Astrocyte (in vitro differentiated cells and primary cell): ENCODE data around the gene NOTCH2. TPM values are rescaled to one million over a fixed set of nuclear protein-coding genes. Genes with fewer than 3 reads are reported as not detected.

Experiments used
- DNase-seq: peaks from one replicate; pipeline ENCODE4 v3.0.0-alpha.2; 2010; ENCODE audit warnings: low read depth
- FAIRE-seq: peaks from 2 replicates; lab custom pipeline; 2011; peaks lifted over from hg19 to GRCh38; lab: Jason Lieb, UNC
- H2AFZ ChIP-seq: 2 replicates; pipeline ENCODE4 v1.6.0; 2012; ENCODE audit warnings: low read depth, low read length, inconsistent platforms
- H3K27ac ChIP-seq: 2 replicates; pipeline ENCODE4 v1.5.1; 2011; ENCODE audit warnings: low read depth, low read length, inconsistent platforms
- H3K27me3 ChIP-seq: 2 replicates; pipeline ENCODE4 v1.6.0; 2011; ENCODE audit warnings: low read length, inconsistent platforms; ENCODE audit not compliant: insufficient read depth
- H3K36me3 ChIP-seq: 2 replicates; pipeline ENCODE4 v1.5.1; 2011; ENCODE audit warnings: low read length, inconsistent platforms; ENCODE audit not compliant: insufficient read depth
- H3K4me1 ChIP-seq: 2 replicates; pipeline ENCODE4 v1.5.1; 2011; ENCODE audit warnings: low read length, inconsistent platforms; ENCODE audit not compliant: insufficient read depth
- H3K4me2 ChIP-seq: 2 replicates; pipeline ENCODE4 v1.6.0; 2012; ENCODE audit warnings: low read length, inconsistent platforms
- H3K4me3 ChIP-seq: 2 replicates; pipeline ENCODE4 v1.5.1; 2011; ENCODE audit warnings: low read depth, mild to moderate bottlenecking, low read length, inconsistent platforms; ENCODE audit not compliant: insufficient read depth
- H3K79me2 ChIP-seq: 2 replicates; pipeline ENCODE4 v1.6.0; 2012; ENCODE audit warnings: mild to moderate bottlenecking, low read length, inconsistent platforms; ENCODE audit not compliant: insufficient read depth
- H3K9ac ChIP-seq: 2 replicates; pipeline ENCODE4 v1.6.0; 2012; ENCODE audit warnings: mild to moderate bottlenecking, low read length, inconsistent platforms
- H3K9me3 ChIP-seq: 2 replicates; pipeline ENCODE4 v1.5.1; 2012; ENCODE audit warnings: low read depth, mild to moderate bottlenecking, low read length, inconsistent platforms; ENCODE audit not compliant: insufficient read depth
- H4K20me1 ChIP-seq: 2 replicates; pipeline ENCODE4 v1.6.0; 2012; ENCODE audit warnings: low read length, inconsistent platforms; ENCODE audit not compliant: insufficient read depth
- H3K27ac Mint-ChIP-seq: one replicate; pipeline ENCODE4 v1.8.0; 2021; ENCODE audit warnings: mild to moderate bottlenecking, mixed read lengths; ENCODE audit not compliant: unreplicated experiment
- H3K27me3 Mint-ChIP-seq: one replicate; pipeline ENCODE4 v1.8.0; 2021; ENCODE audit warnings: low read depth, mixed read lengths; ENCODE audit not compliant: unreplicated experiment
- H3K36me3 Mint-ChIP-seq: one replicate; pipeline ENCODE4 v1.8.0; 2021; ENCODE audit warnings: low read depth, mixed read lengths; ENCODE audit not compliant: unreplicated experiment
- H3K4me1 Mint-ChIP-seq: one replicate; pipeline ENCODE4 v1.8.0; 2021; ENCODE audit warnings: low read depth, mixed read lengths; ENCODE audit not compliant: unreplicated experiment
- H3K4me3 Mint-ChIP-seq: one replicate; pipeline ENCODE4 v1.8.0; 2021; ENCODE audit warnings: mild to moderate bottlenecking, moderate library complexity, mixed read lengths; ENCODE audit not compliant: unreplicated experiment
- H3K9me3 Mint-ChIP-seq: one replicate; pipeline ENCODE4 v1.8.0; 2021; ENCODE audit warnings: mild to moderate bottlenecking, mixed read lengths; ENCODE audit not compliant: unreplicated experiment
- CTCF ChIP-seq: IDR thresholded peaks from 2 replicates; pipeline ENCODE4 v1.5.1; 2011; ENCODE audit warnings: low read depth, mild to moderate bottlenecking, inconsistent platforms, low read length, moderate library complexity; ENCODE audit not compliant: insufficient read depth
- EZH2 ChIP-seq: IDR thresholded peaks from 2 replicates; pipeline ENCODE4 v1.6.1; 2012; ENCODE audit warnings: mild to moderate bottlenecking, low read length, inconsistent platforms; ENCODE audit not compliant: insufficient read depth
- total RNA-seq: library from RNA; stranded (reverse); gene quantifications from 2 replicates; pipeline ENCODE4 v1.2.1, GENCODE V29; 2021

NOTCH2 gene
- total RNA-seq, 1 donor from 2014 or later, result 194 TPM

GRCh38 chr1:119943216-119943615 lies 126.2 kb downstream of the NOTCH2 start:
- H3K4me2 ChIP-seq, result no peak overlapping the region
- H4K20me1 ChIP-seq, result peaks cover 4% of the 10 kb centered on the region
- no peak overlapping the region for H3K27ac Mint-ChIP-seq
- DNase-seq (no peak), FAIRE-seq (no peak)
- H3K4me1 Mint-ChIP-seq, result peaks cover 21% of the 10 kb centered on the region
- H3K36me3 ChIP-seq, result peaks cover 21% of the 10 kb centered on the region
- no peaks in the 10 kb centered on the region for H3K27me3 ChIP-seq
- H3K79me2 ChIP-seq, result peaks cover 34% of the 10 kb centered on the region
- TF ChIP-seq EZH2 (no peak), CTCF (no peak)
- H3K9ac ChIP-seq, result no peak overlapping the region
- H3K36me3 Mint-ChIP-seq, result peaks cover 20% of the 10 kb centered on the region
- no peak overlapping the region for H2AFZ ChIP-seq
- H3K4me3 ChIP-seq, result no peak overlapping the region
- no peaks in the 10 kb centered on the region for H3K9me3 Mint-ChIP-seq
- H3K27ac ChIP-seq, result no peak overlapping the region
- H3K27me3 Mint-ChIP-seq, result no peaks in the 10 kb centered on the region
- no peak overlapping the region for H3K4me3 Mint-ChIP-seq
- H3K9me3 ChIP-seq, result no peaks in the 10 kb centered on the region
- H3K4me1 ChIP-seq, result peaks cover 18% of the 10 kb centered on the region

GRCh38 chr1:119941392-119941791 lies 128.1 kb downstream of the NOTCH2 start:
- H3K9me3 ChIP-seq, result no peaks in the 10 kb centered on the region
- TF ChIP-seq CTCF (no peak), EZH2 (no peak)
- H3K27me3 ChIP-seq, result no peaks in the 10 kb centered on the region
- H3K36me3 Mint-ChIP-seq, result peaks cover 32% of the 10 kb centered on the region
- no peaks in the 10 kb centered on the region for H3K9me3 Mint-ChIP-seq
- H3K27me3 Mint-ChIP-seq, result no peaks in the 10 kb centered on the region
- H3K4me3 ChIP-seq, result no peak overlapping the region
- H3K4me3 Mint-ChIP-seq, result no peak overlapping the region
- DNase-seq (no peak), FAIRE-seq (no peak)
- peaks cover 34% of the 10 kb centered on the region for H3K79me2 ChIP-seq
- H3K9ac ChIP-seq, result no peak overlapping the region
- H3K4me2 ChIP-seq, result no peak overlapping the region
- H3K4me1 Mint-ChIP-seq, result peaks cover 7% of the 10 kb centered on the region
- no peak overlapping the region for H3K27ac ChIP-seq
- peaks cover 4% of the 10 kb centered on the region for H4K20me1 ChIP-seq
- peaks cover 4% of the 10 kb centered on the region for H3K4me1 ChIP-seq
- H2AFZ ChIP-seq, result no peak overlapping the region
- H3K27ac Mint-ChIP-seq, result no peak overlapping the region
- H3K36me3 ChIP-seq, result peaks cover 34% of the 10 kb centered on the region

GRCh38 chr1:119940697-119941096 lies 128.8 kb downstream of the NOTCH2 start:
- FAIRE-seq (no peak), DNase-seq (no peak)
- Mint-ChIP-seq H3K36me3 (peaks cover 34% of the 10 kb centered on the region), H3K27me3 (no peaks in the 10 kb centered on the region), H3K4me3 (no peak overlapping the region), H3K9me3 (no peaks in the 10 kb centered on the region), H3K4me1 (peaks cover 4% of the 10 kb centered on the region), H3K27ac (no peak overlapping the region)
- Histone ChIP-seq H3K9ac (no peak overlapping the region), H3K4me2 (no peak overlapping the region), H3K27ac (no peak overlapping the region), H4K20me1 (peaks cover 4% of the 10 kb centered on the region), H3K79me2 (peaks cover 32% of the 10 kb centered on the region), H3K4me1 (no peaks in the 10 kb centered on the region), H3K27me3 (no peaks in the 10 kb centered on the region), H2AFZ (no peak overlapping the region), H3K9me3 (no peaks in the 10 kb centered on the region), H3K36me3 (peaks cover 40% of the 10 kb centered on the region), H3K4me3 (no peak overlapping the region)
- TF ChIP-seq CTCF (no peak), EZH2 (no peak)
